Tibial nerve (tissue), 4 donors: ENCODE data around the gene BEX2. TPM values are rescaled to one million over a fixed set of nuclear protein-coding genes. Genes with fewer than 3 reads are reported as not detected.

Experiments used
- DNase-seq, 2 donors: peaks; one replicate each; pipeline ENCODE4 v3.0.0-alpha.2; 2019; ENCODE audit warnings: low spot score in 2 of 2
- H3K27ac ChIP-seq, 4 donors: fragments of 200-600 bp; sonication (generic) in 3 of 4; one replicate each; pipeline ENCODE4 v1.5.1; 2017 to 2019; ENCODE audit warnings: mild to moderate bottlenecking in 1 of 4
- H3K27me3 ChIP-seq, 2 donors: fragments of 200-600 bp; sonication (generic) in 1 of 2; one replicate each; pipeline versions ENCODE4 v1.5.1 to v1.6.0; 2017 to 2019
- H3K36me3 ChIP-seq, 3 donors: fragments of 200-600 bp; sonication (generic); one replicate each; pipeline ENCODE4 v1.5.1; 2018 to 2019
- H3K4me1 ChIP-seq, 4 donors: fragments of 200-600 bp; sonication (generic) in 3 of 4; one replicate each; pipeline ENCODE4 v1.5.1; 2017 to 2019
- H3K4me3 ChIP-seq, 4 donors: fragments of 200-600 bp; sonication (generic) in 3 of 4; one replicate each; pipeline ENCODE4 v1.5.1; 2017 to 2019; ENCODE audit warnings: mild to moderate bottlenecking in 1 of 4, moderate library complexity in 1 of 4
- H3K9me3 ChIP-seq, 4 donors: fragments of 200-600 bp; sonication (generic) in 3 of 4; one replicate each; pipeline ENCODE4 v1.5.1; 2017 to 2019
- CTCF ChIP-seq, 5 experiments: fragments of 200-600 bp in 3 of 5; fragments of 450-650 bp in 2 of 5; sonication (generic) in 3 of 5; IDR thresholded peaks; one replicate each; pipeline ENCODE4 v1.5.1; 2016 to 2019; ENCODE audit warnings: antibody characterized with exemption in 5 of 5, mild to moderate bottlenecking in 3 of 5, moderate library complexity in 2 of 5
- EP300 ChIP-seq, 2 donors: sonication (generic); formaldehyde crosslinking; IDR thresholded peaks; one replicate each; pipeline ENCODE4 v1.6.1; 2017; ENCODE audit warnings: antibody characterized with exemption in 2 of 2, mild to moderate bottlenecking in 1 of 2
- POLR2A ChIP-seq, 2 donors: fragments of 450-650 bp; IDR thresholded peaks; one replicate each; pipeline ENCODE4 v1.6.1; 2017; ENCODE audit warnings: antibody characterized with exemption in 2 of 2, mild to moderate bottlenecking in 2 of 2, moderate library complexity in 2 of 2
- WGBS, 2 donors: methylation state at CpG; one replicate each; pipeline ENCODE4 v1.1.5; 2018; 5-methylcytosine and 5-hydroxymethylcytosine counted together
- total RNA-seq, 4 donors: library from RNA; depleted of rRNA; stranded (reverse); fragments of >200 nt; gene quantifications; one replicate each; pipeline ENCODE4 v1.1.0, GENCODE V29; 2016

BEX2 gene
- total RNA-seq, 4 donors from 2014 or later: 0.87 to 4.8 (median 1.2) TPM; not detected in 1

- Histone ChIP-seq H3K27ac (peak within 1 kb of the TSS; percentile 81 to 97 (median 94)), H3K27me3 (peaks cover 0 to 12% of the 10 kb centered on the region in 2 donors), H3K36me3 (no peaks in the 10 kb centered on the region), H3K4me1 (no peaks in the 10 kb centered on the region), H3K9me3 (no peaks in the 10 kb centered on the region), H3K4me3 (peak within 1 kb of the TSS; percentile 54 to 69 (median 60))
- DNase-seq: peak; percentile 20 to 65
- 0 to 37% methylated on average over 17 to 18 of the region's 18 CpGs for WGBS, 2 donors
- peak; percentile 88 for TF ChIP-seq POLR2A (IDR thresholded peaks at IDR 0.05)
- TF ChIP-seq EP300 (IDR thresholded peaks at IDR 0.05): peak in 1 of 2 donors; percentile 96
- TF ChIP-seq CTCF (IDR thresholded peaks at IDR 0.05): no peak
Measured at GRCh38 chrX:103356130-103356798, 45.5 kb upstream of the BEX2 start, which contains the start of gene TCEAL9. Gene TCEAL9, plus strand, starts transcription at chrX:103356506. Its CDS starts 1,179 bp downstream, at chrX:103357685.

GRCh38 chrX:103347682-103348397 lies 37.0 kb upstream of the BEX2 start:
- no peak overlapping the region for H3K4me3 ChIP-seq
- no peak for DNase-seq
- WGBS, 2 donors: 42 to 50% methylated on average over 28 to 29 of the region's 29 CpGs
- no peaks in the 10 kb centered on the region for H3K4me1 ChIP-seq
- H3K27ac ChIP-seq: no peak overlapping the region
- no peaks in the 10 kb centered on the region for H3K9me3 ChIP-seq
- H3K36me3 ChIP-seq: no peaks in the 10 kb centered on the region
- TF ChIP-seq CTCF (IDR thresholded peaks at IDR 0.05): no peak
- TF ChIP-seq EP300 (IDR thresholded peaks at IDR 0.05): no peak
- no peak for TF ChIP-seq POLR2A (IDR thresholded peaks at IDR 0.05)
- H3K27me3 ChIP-seq: peaks cover 0 to 49% of the 10 kb centered on the region in 2 donors

- WGBS, 2 donors: 56 to 65% methylated on average over 2 of the region's 2 CpGs
- TF ChIP-seq POLR2A (IDR thresholded peaks at IDR 0.05) (no peak), EP300 (IDR thresholded peaks at IDR 0.05) (no peak), CTCF (IDR thresholded peaks at IDR 0.05) (no peak)
Measured at GRCh38 chrX:103344606-103345005, 33.8 kb upstream of the BEX2 start.

GRCh38 chrX:103343105-103343504 lies 32.3 kb upstream of the BEX2 start:
- Histone ChIP-seq H3K36me3 (no peaks in the 10 kb centered on the region), H3K27ac (no peak overlapping the region), H3K9me3 (no peaks in the 10 kb centered on the region), H3K4me3 (no peak overlapping the region), H3K4me1 (no peaks in the 10 kb centered on the region), H3K27me3 (peaks cover 0 to 48% of the 10 kb centered on the region in 2 donors)
- WGBS, 2 donors: 0 to 16% methylated on average over 2 of the region's 2 CpGs
- peak; percentile 50 to 65 (median 61) for TF ChIP-seq CTCF (IDR thresholded peaks at IDR 0.05)
- TF ChIP-seq POLR2A (IDR thresholded peaks at IDR 0.05): no peak
- TF ChIP-seq EP300 (IDR thresholded peaks at IDR 0.05): no peak
- peak; percentile 17 to 72 for DNase-seq

More at GRCh38 chrX:103344606-103345005, 33.8 kb upstream of the BEX2 start:
- Histone ChIP-seq H3K36me3 (no peaks in the 10 kb centered on the region), H3K27me3 (peaks cover 0 to 53% of the 10 kb centered on the region in 2 donors), H3K9me3 (no peaks in the 10 kb centered on the region), H3K27ac (no peak overlapping the region), H3K4me1 (no peaks in the 10 kb centered on the region), H3K4me3 (no peak overlapping the region)
- DNase-seq: no peak

GRCh38 chrX:103338663-103339062 lies 27.9 kb upstream of the BEX2 start:
- WGBS, 2 donors: 20 to 32% methylated on average over 1 to 3 of the region's 3 CpGs

More at GRCh38 chrX:103338663-103339062, 27.9 kb upstream of the BEX2 start:
- no peaks in the 10 kb centered on the region for H3K36me3 ChIP-seq
- H3K4me3 ChIP-seq: no peak overlapping the region
- peaks cover 0 to 32% of the 10 kb centered on the region in 2 donors for H3K27me3 ChIP-seq
- no peak for TF ChIP-seq POLR2A (IDR thresholded peaks at IDR 0.05)
- TF ChIP-seq CTCF (IDR thresholded peaks at IDR 0.05): no peak
- no peak for TF ChIP-seq EP300 (IDR thresholded peaks at IDR 0.05)
- DNase-seq: no peak
- no peaks in the 10 kb centered on the region for H3K4me1 ChIP-seq
- no peaks in the 10 kb centered on the region for H3K9me3 ChIP-seq
- H3K27ac ChIP-seq: no peak overlapping the region
